GM12891 (cell line): Measurements from ENCODE around the gene TSHZ2.

ENCODE experiments used
- POLR2A ChIP-seq: IDR thresholded peaks from 2 replicates; pipeline ENCODE4 v1.6.1; 2011; ENCODE audit warnings: low read depth, low read length, control low read depth
- POLR2AphosphoS5 ChIP-seq: IDR thresholded peaks from 2 replicates; pipeline ENCODE4 v1.6.1; 2011; ENCODE audit warnings: low read depth, low read length, control low read depth
- SPI1 ChIP-seq: IDR thresholded peaks from 2 replicates; pipeline ENCODE4 v1.6.1; 2011; ENCODE audit warnings: low read depth, low read length, control low read depth
- TAF1 ChIP-seq: IDR thresholded peaks from 2 replicates; pipeline ENCODE4 v1.6.1; 2011; ENCODE audit warnings: low read depth, low read length, control low read depth

GRCh38 chr20:53159160-53159559 is 187.0 kb downstream of the TSHZ2 start:
- TF ChIP-seq POLR2AphosphoS5 (no peak), POLR2A (no peak), TAF1 (no peak), SPI1 (no peak)
